Measurements from ENCODE around the gene DEUP1.

Gene DEUP1

GRCh38 chr11:93393386-93393785 lies 62.8 kb downstream of the DEUP1 start:
- DNase-seq (ENCODE audit: extremely low read depth, low read depth) = no peak

GRCh38 chr11:93394488-93394887 lies 63.9 kb downstream of the DEUP1 start:
- DNase-seq (ENCODE audit: extremely low read depth, low read depth) = no peak
- TF ChIP-seq CTCF (IDR thresholded peaks at IDR 0.05; ENCODE audit: low read depth, low read length) = no peak

More at GRCh38 chr11:93393386-93393785, 62.8 kb downstream of the DEUP1 start:
- no peak for TF ChIP-seq CTCF (IDR thresholded peaks at IDR 0.05; ENCODE audit: low read depth, low read length)

GRCh38 chr11:93396316-93396715 lies 65.8 kb downstream of the DEUP1 start:
- no peak for DNase-seq (ENCODE audit: extremely low read depth, low read depth)
- no peak for TF ChIP-seq CTCF (IDR thresholded peaks at IDR 0.05; ENCODE audit: low read depth, low read length)

- no peak for TF ChIP-seq CTCF (IDR thresholded peaks at IDR 0.05; ENCODE audit: low read depth, low read length)
- no peak for DNase-seq (ENCODE audit: extremely low read depth, low read depth)
Measured at GRCh38 chr11:93403930-93404329, 73.4 kb downstream of the DEUP1 start.

GRCh38 chr11:93407777-93408401 lies 77.3 kb downstream of the DEUP1 start:
- no peak for DNase-seq (ENCODE audit: extremely low read depth, low read depth)
- no peak for TF ChIP-seq CTCF (IDR thresholded peaks at IDR 0.05; ENCODE audit: low read depth, low read length)

- TF ChIP-seq CTCF (IDR thresholded peaks at IDR 0.05; ENCODE audit: low read depth, low read length) = no peak
- no peak for DNase-seq (ENCODE audit: extremely low read depth, low read depth)
Measured at GRCh38 chr11:93410441-93410840, 79.9 kb downstream of the DEUP1 start.

GRCh38 chr11:93411705-93412104 lies 81.2 kb downstream of the DEUP1 start:
- DNase-seq (ENCODE audit: extremely low read depth, low read depth) = no peak
- no peak for TF ChIP-seq CTCF (IDR thresholded peaks at IDR 0.05; ENCODE audit: low read depth, low read length)

Measured in AG09319 (cell line).